ENCODE data around the gene BANP. TPM values are rescaled to one million over a fixed set of nuclear protein-coding genes. Genes with fewer than 3 reads are reported as not detected.
"Not testable (repeated sequence)": the region's sequence is repeated elsewhere in the genome, so short reads cannot be mapped to it uniquely, and the experiment has no call there.

Gene BANP
- total and polyA plus RNA-seq, 12 donors, result 10.4 to 29.8 (median 21.7) TPM

GRCh38 chr16:88100801-88101622 is 149.8 kb downstream of the BANP start:
- H3K4me1 ChIP-seq (replicated peaks in 1 of 2); H3K4me3 ChIP-seq; H3K27me3 ChIP-seq; H3K36me3 ChIP-seq (replicated peaks in 1 of 2); H3K9me3 ChIP-seq (replicated peaks in 1 of 3); intact Hi-C loops (cut with DNase I); H3K27ac ChIP-seq: not testable (repeated sequence)
- peak in 1 of 2 donors; percentile 53 for TF ChIP-seq POLR2A (IDR thresholded peaks at IDR 0.05)
- 20 to 30% (median 24%) methylated on average over 27 to 40 of the region's 40 CpGs for WGBS, 4 donors
- DNase-seq, result peak in 1 of 7 donors; percentile 73

GRCh38 chr16:88101623-88102105 is 150.4 kb downstream of the BANP start:
- DNase-seq; H3K4me3 ChIP-seq; H3K9me3 ChIP-seq (replicated peaks in 1 of 3); H3K4me1 ChIP-seq (replicated peaks in 1 of 2); H3K27ac ChIP-seq; H3K27me3 ChIP-seq; H3K36me3 ChIP-seq (replicated peaks in 1 of 2); intact Hi-C loops (cut with DNase I): not testable (repeated sequence)
- 43 to 58% (median 47%) methylated on average over 21 of the region's 21 CpGs for WGBS, 4 donors

GRCh38 chr16:88102597-88102996 is 151.4 kb downstream of the BANP start:
- H3K27me3 ChIP-seq, result no peaks in the 10 kb centered on the region
- DNase-seq, result no peak
- intact Hi-C loops (cut with DNase I), result no loop called here

GRCh38 chr16:88103011-88103410 is 151.8 kb downstream of the BANP start:
- intact Hi-C loops (cut with DNase I), result no loop called here
- no peaks in the 10 kb centered on the region for H3K9me3 ChIP-seq (replicated peaks in 1 of 3)
- no peak overlapping the region for H3K27ac ChIP-seq
- no peak overlapping the region for H3K4me3 ChIP-seq
- no peak for TF ChIP-seq CTCF (IDR thresholded peaks at IDR 0.05)
- no peak for TF ChIP-seq POLR2A (IDR thresholded peaks at IDR 0.05)
- H3K27me3 ChIP-seq, result no peaks in the 10 kb centered on the region
- DNase-seq, result no peak
- H3K36me3 ChIP-seq (replicated peaks in 1 of 2), result no peaks in the 10 kb centered on the region
- H3K4me1 ChIP-seq (replicated peaks in 1 of 2), result no peaks in the 10 kb centered on the region
- 82 to 93% (median 89%) methylated on average over 13 to 15 of the region's 15 CpGs for WGBS, 4 donors

More at GRCh38 chr16:88102597-88102996, 151.4 kb downstream of the BANP start:
- no peak overlapping the region for H3K27ac ChIP-seq
- no peak overlapping the region for H3K4me3 ChIP-seq
- no peaks in the 10 kb centered on the region for H3K4me1 ChIP-seq (replicated peaks in 1 of 2)
- H3K36me3 ChIP-seq (replicated peaks in 1 of 2), result no peaks in the 10 kb centered on the region
- H3K9me3 ChIP-seq (replicated peaks in 1 of 3), result no peaks in the 10 kb centered on the region
- TF ChIP-seq POLR2A (IDR thresholded peaks at IDR 0.05), result no peak
- TF ChIP-seq CTCF (IDR thresholded peaks at IDR 0.05), result no peak
- 85 to 90% (median 86%) methylated on average over 9 to 17 of the region's 17 CpGs for WGBS, 4 donors

- Histone ChIP-seq H3K27me3 (no peaks in the 10 kb centered on the region), H3K4me3 (no peak overlapping the region), H3K9me3 (replicated peaks in 1 of 3) (no peaks in the 10 kb centered on the region), H3K4me1 (replicated peaks in 1 of 2) (no peaks in the 10 kb centered on the region), H3K36me3 (replicated peaks in 1 of 2) (no peaks in the 10 kb centered on the region), H3K27ac (no peak overlapping the region)
- intact Hi-C loops (cut with DNase I), result no loop called here
- no peak for DNase-seq
- 79 to 88% (median 84%) methylated on average over 12 to 28 of the region's 28 CpGs for WGBS, 4 donors
- TF ChIP-seq CTCF (IDR thresholded peaks at IDR 0.05) (no peak), POLR2A (IDR thresholded peaks at IDR 0.05) (no peak)
Observed at GRCh38 chr16:88103581-88104188, 152.5 kb downstream of the BANP start.

GRCh38 chr16:88104363-88104762 is 153.1 kb downstream of the BANP start:
- DNase-seq; H3K9me3 ChIP-seq (replicated peaks in 1 of 3); H3K27ac ChIP-seq; H3K36me3 ChIP-seq (replicated peaks in 1 of 2); H3K4me3 ChIP-seq; H3K4me1 ChIP-seq (replicated peaks in 1 of 2); intact Hi-C loops (cut with DNase I); H3K27me3 ChIP-seq: not testable (repeated sequence)
- WGBS, 4 donors, result 79 to 86% (median 85%) methylated on average over 17 of the region's 17 CpGs

GRCh38 chr16:88105574-88106140 is 154.4 kb downstream of the BANP start:
- DNase-seq; H3K4me1 ChIP-seq (replicated peaks in 1 of 2); intact Hi-C loops (cut with DNase I): not testable (repeated sequence)

More at GRCh38 chr16:88105574-88106140, 154.4 kb downstream of the BANP start:
- H3K9me3 ChIP-seq (replicated peaks in 1 of 3); H3K27ac ChIP-seq; H3K4me3 ChIP-seq; H3K36me3 ChIP-seq (replicated peaks in 1 of 2); H3K27me3 ChIP-seq: not testable (repeated sequence)
- WGBS, 4 donors, result 81 to 94% (median 89%) methylated on average over 6 to 7 of the region's 7 CpGs
